Left kidney (tissue), 2 donors: Measurements from ENCODE around the gene SZT2. TPM values are rescaled to one million over a fixed set of nuclear protein-coding genes. Genes with fewer than 3 reads are reported as not detected.

Experiments
- DNase-seq: peaks from one replicate; pipeline ENCODE4 v3.0.0-alpha.2; 2013
- polyA plus RNA-seq: library from polyadenylated mRNA; unstranded; fragments of 120-200 nt; gene quantifications from one replicate; pipeline ENCODE4 v1.2.1, GENCODE V29; 2013; ENCODE audit not compliant: insufficient read length

The SZT2 gene
- polyA plus RNA-seq, 1 donor = 31.4 TPM

- DNase-seq = no peak
These were observed 52.4 kb downstream of the SZT2 start for GRCh38 chr1:43441894-43442637.

GRCh38 chr1:43442756-43443155 lies 53.1 kb downstream of the SZT2 start:
- DNase-seq = no peak

GRCh38 chr1:43443197-43443946 lies 53.7 kb downstream of the SZT2 start:
- no peak for DNase-seq

GRCh38 chr1:43444151-43444828 lies 54.6 kb downstream of the SZT2 start:
- DNase-seq = no peak

- peak; percentile 2 for DNase-seq
These were observed 55.1 kb downstream of the SZT2 start for GRCh38 chr1:43444836-43445235.

GRCh38 chr1:43445606-43446387 lies 56.1 kb downstream of the SZT2 start:
- no peak for DNase-seq

- no peak for DNase-seq
These were observed 56.7 kb downstream of the SZT2 start for GRCh38 chr1:43446388-43446740.

GRCh38 chr1:43446881-43447835 lies 57.5 kb downstream of the SZT2 start:
- no peak for DNase-seq

GRCh38 chr1:43447891-43448708 lies 58.4 kb downstream of the SZT2 start:
- no peak for DNase-seq

- DNase-seq = no peak
These were observed 59.4 kb downstream of the SZT2 start for GRCh38 chr1:43448955-43449707.

GRCh38 chr1:43449708-43450069 lies 60.0 kb downstream of the SZT2 start:
- DNase-seq = no peak

GRCh38 chr1:43450251-43450941 lies 60.7 kb downstream of the SZT2 start:
- DNase-seq = no peak

GRCh38 chr1:43451157-43451591 lies 61.5 kb downstream of the SZT2 start:
- no peak for DNase-seq

GRCh38 chr1:43451701-43452532 lies 62.2 kb downstream of the SZT2 start:
- DNase-seq = no peak

GRCh38 chr1:43452789-43453441 lies 63.2 kb downstream of the SZT2 start:
- no peak for DNase-seq

- DNase-seq = peak; percentile 81
These were observed 64.0 kb downstream of the SZT2 start, which contains the start of gene HYI for GRCh38 chr1:43453442-43454269. TSS of gene HYI (minus strand) at chr1:43453931. CDS start at chr1:43453793, 138 bp downstream.
